ENCODE results near the gene PDE8A.

DNA sequence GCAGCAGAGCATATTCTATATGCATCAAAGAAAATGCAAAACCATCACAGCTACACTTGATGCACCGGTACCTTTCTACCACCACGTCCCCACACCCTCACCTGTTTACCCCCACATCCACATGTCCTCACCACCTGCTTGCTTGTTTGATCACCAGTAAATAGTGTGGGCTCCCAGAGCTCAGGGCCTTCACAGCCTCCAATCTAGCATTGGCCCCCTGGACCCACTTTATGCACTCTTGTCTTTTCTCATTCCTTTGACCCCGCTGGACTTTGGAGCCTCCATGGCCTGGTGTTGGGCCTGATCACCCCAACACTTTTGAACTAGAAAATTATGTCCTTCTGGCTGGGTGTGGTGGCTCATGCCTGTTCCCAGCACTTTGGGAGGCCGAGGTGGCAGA, 190.1 kb downstream of the PDE8A start:
- TF ChIP-seq EZH2phosphoT487 (IDR thresholded peaks at IDR 0.05; ENCODE audit: low read length) (no peak), CTCF (IDR thresholded peaks at IDR 0.05; ENCODE audit: low read length) (no peak)
